NCI-H2196 (cell line): Measurements from ENCODE around the gene MTERF1.
A peak's percentile ranks its signal among the peaks of the same experiment; 100 is the strongest.

Experiments used
- DNase-seq: peaks from one replicate; lab custom pipeline; 2025; ENCODE audit not compliant: unreplicated experiment; lab: John Stamatoyannopoulos, UW

MTERF1 gene

DNA sequence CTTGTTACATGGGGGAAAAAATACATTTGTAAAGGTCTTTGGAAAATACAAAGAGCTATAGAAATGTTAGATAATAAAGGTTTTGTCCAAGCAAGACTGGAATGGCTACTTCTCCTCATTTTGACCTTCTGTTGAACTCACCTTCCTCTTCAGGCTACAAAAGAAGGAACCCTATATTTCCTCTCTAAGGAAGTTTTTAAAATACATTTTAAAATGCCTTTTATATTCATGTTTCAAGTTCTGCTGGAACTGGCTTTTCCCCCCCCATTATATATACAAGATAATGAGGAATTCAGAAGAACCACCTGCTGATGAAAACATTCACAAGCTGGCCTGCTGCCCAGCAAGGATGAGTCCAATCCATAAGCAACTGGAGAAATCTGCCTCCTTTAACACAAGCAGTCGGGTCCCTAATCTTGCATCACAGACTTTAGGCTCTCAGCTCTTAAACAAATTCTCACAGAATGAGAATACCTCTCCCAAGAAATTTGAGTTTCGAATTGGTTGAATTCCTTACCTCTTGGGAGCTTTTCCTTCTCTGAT is 44.6 kb downstream of the MTERF1 start:
- peak; percentile 22 for DNase-seq

DNA sequence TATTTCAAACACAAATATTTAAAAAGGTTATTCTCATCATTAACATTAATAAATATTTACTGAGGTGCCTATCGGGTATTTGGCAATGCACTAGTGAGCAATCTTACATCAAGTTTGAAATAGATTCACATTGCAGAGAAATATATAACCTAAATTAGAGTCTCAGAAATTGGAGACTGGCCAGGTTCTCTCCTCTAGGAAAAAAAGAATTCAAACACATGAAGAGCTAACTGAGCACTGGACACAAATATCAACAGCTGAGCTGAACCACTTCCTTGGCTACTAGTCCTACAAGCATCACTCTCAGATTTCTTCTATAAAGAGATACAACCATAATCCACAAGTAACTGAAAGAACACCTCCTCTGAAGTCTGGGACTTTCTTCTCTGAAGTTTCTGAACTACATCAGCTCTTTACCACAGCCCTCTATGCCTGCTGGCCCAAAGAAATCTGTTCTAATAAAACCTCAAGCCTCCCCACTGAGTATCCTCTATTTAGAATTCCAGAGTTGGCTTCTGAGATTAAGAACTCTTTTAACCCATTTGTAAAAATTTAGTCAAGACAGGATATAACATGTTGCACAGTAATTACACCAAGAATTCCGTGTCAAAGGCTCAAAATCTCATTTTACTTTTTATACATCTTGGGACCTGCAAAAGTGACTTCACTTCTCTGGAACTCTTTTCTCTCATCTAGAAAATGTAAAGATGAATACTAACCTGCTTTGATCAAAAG is 45.2 kb downstream of the MTERF1 start:
- DNase-seq, result no peak

DNA sequence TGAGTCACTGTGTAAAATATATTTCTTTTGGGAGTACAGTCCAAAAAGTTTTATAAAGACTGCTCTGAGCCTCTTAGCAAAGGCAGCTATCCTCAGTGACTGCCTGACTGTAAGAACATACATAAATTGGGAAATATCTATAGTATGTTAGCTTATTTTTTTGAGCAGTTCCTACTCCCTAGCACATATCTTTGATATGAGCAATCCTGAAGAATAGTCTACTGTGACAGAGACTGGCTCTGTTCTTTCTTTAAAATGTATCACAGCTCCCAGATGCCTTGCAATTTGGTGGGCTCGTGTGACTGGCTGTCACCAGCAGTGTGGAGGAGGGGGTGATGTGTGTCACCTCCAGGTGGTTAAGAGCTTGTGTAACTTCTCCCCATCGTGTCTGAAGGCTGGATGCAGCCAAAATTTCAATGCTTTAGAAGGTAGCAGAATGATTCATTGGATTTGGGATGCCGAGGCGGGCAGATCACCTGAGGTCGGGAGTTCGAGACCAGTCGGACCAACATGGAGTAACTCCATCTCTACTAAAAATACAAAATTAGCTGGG is 47.9 kb downstream of the MTERF1 start:
- no peak for DNase-seq

DNA sequence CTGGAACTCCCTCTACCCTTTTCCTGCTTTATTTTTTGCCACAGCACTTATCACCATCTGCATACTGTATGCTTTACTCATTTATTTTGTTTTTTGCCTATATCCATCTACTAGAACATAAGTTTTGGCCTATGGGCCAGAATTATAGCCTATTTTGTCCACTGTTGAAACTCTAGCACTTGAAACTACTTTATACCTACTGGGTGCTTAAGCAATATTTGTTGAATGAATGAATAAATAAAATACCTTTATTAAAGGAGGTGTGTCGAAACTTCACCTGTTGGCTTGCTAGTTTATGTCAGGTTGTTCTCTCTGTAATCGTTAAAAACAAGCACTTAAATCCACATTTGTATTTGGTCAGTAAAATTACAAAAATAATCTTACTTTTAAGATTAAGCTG is 53.3 kb downstream of the MTERF1 start:
- no peak for DNase-seq

DNA sequence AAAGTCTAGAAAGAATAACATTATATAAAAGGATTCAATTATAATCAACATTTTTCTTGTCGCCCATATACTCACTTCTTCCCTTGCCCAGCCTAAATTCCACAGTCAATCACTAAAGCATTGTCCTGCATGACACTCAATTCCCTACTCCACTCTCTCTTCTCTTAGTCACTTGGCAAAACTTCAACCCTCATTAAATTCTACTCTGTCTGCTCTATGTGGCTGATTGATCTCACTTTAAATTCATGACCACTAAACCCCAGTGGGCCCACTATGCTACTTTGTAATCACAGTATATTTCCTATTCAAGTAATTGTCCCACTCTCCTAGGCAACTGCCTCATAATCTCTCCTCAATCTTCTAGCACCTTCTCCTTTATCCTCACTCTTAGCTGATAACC is 54.1 kb downstream of the MTERF1 start:
- no peak for DNase-seq

DNA sequence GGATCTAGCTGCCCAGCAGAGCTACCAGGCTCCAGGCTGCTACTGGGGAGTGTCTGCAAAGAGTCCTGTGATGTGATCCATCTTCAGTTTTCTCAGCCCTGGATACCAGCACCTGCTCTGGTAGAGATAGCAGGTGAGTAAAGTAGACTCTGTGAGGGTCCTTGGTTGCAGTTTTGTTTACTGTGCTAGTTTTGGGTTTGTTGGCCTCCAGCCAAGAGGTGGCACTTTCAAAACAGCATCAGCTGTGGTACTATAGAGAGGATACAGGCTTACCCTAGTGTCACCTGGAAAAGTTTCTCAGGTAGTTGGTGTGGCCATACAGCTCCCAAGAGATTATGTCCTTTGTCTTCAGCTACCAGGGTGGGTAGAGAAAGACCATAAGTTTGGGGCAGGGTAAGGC is 56.3 kb downstream of the MTERF1 start:
- no peak for DNase-seq
